Left cardiac atrium (tissue), 4 donors: Measurements from ENCODE around the gene SUOX. TPM values are rescaled to one million over a fixed set of nuclear protein-coding genes. Genes with fewer than 3 reads are reported as not detected.
A peak's percentile ranks its signal among the peaks of the same experiment; 100 is the strongest.

Experiments used
- ATAC-seq, 2 donors: fragments of 200-7000 bp; cut with Tn5 transposase; one replicate each; pipeline ENCODE4 v1.9.1; 2020; ENCODE audit warnings: mild to moderate bottlenecking in 2 of 2, moderate library complexity in 2 of 2
- DNase-seq: peaks from one replicate; pipeline ENCODE4 v3.0.0-alpha.2; 2020
- intact Hi-C, 2 donors: fragments of 100-400 bp; cut with DNase I; formaldehyde crosslinking; loops; one replicate each; pipeline versions ENCODE4 v1.14.1 to v1.15.1; 2022 to 2023
- total RNA-seq, 2 donors: library from RNA; stranded (reverse); fragmentation: NEBNext Ultra II Directional; extraction: Animal tissue kit (Norgen Biotek cat#: 25700); gene quantifications; one replicate each; pipeline ENCODE4 v1.2.1, GENCODE V29; 2021
- donor health status: DM: no; HTN: yes; CAD: no.
- donor health status: DM: no; HTN: yes; CAD: no; lungs with severe emphysema.
- donor health status: DM: yes; HTN: yes; CAD: no.
- donor health status: Dilated cardiomyopathy.

The SUOX gene
- total RNA-seq, 2 donors from 2014 or later, result 20.3 to 29.8 TPM

DNA sequence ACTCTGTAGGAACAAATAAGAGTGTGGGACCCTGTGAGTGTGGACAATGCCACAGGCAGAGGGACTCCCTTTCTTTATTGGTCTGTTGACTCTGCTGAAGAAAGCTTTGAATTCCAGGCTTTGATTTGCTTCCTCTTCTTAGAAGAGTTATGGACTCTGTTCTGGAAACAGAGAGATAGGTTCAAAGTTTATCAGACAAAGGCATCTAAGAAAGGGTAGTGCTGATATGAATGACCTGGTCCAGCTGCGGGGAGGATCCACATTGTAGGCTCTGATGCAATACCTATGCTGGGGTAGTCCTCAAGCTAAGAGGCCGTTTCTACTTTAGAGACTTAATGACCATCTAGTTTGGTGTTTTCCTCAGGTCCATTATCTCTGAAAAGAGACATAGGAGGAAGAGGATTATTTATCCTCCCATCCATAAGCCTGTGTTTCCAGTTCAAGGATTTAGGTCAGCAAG is 13.1 kb downstream of the SUOX start:
- DNase-seq (no peak), ATAC-seq (no peak)
- intact Hi-C loops, result no loop called here

DNA sequence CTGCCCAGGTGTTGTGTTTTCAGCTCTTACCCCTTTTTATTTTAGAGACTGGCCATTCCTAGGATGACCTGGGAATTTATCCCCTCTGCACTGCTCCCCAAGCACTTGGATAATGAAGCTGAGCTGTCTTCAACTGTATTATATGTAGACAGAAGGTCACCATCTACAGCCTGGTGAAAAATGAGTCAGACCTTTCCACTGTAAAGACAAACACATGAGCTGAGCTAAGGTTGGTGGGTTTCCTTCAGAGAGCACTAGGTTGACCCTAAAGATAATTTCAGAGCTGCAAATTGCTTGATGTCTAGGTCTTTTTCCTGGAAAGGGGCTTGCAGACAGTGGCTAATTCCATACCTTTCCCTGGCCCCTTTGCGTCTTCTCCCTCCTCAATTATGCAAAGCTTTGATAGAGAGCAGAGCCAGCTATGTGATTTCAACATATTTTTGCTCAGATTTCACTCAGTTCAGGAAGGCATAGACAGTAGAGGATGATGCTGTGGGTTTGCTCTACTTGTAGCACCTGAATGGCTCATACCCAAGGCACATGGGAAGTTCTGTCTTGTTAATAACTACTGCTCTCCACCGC is 14.5 kb downstream of the SUOX start:
- intact Hi-C loops, result no loop called here
- DNase-seq (no peak), ATAC-seq (no peak)

DNA sequence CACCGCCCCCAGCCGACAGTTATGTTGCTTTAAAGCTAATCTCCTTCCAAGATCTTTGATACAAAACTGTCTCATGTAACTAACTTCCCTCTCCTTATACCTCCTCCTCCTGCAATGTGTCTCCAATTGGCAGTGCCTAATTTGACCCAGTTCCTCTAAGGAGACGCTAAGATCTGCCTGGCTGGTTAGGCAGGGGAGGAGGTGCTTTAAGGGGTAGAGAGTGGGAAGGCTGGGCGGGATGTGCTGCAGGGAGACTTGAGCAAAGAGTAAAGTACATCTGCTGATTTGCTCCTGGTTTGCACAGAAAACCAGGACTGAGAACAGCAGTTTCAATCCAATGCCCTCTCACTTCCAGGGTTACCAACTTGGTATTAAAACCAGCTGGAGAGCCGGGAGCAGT is 16.4 kb downstream of the SUOX start:
- no peak for DNase-seq
- intact Hi-C loops, result no loop called here
- no peak for ATAC-seq

GRCh38 chr12:56014205-56014604 is 17.1 kb downstream of the SUOX start:
- ATAC-seq, result no peak
- no peak for DNase-seq
- intact Hi-C loops, result no loop called here

- intact Hi-C loops, result no loop called here
- ATAC-seq, result no peak
- DNase-seq, result no peak
These were observed 20.1 kb downstream of the SUOX start for GRCh38 chr12:56017181-56017580.

- intact Hi-C loops, result no loop called here
- no peak for ATAC-seq
These were observed 21.3 kb downstream of the SUOX start for GRCh38 chr12:56018356-56018755.

DNA sequence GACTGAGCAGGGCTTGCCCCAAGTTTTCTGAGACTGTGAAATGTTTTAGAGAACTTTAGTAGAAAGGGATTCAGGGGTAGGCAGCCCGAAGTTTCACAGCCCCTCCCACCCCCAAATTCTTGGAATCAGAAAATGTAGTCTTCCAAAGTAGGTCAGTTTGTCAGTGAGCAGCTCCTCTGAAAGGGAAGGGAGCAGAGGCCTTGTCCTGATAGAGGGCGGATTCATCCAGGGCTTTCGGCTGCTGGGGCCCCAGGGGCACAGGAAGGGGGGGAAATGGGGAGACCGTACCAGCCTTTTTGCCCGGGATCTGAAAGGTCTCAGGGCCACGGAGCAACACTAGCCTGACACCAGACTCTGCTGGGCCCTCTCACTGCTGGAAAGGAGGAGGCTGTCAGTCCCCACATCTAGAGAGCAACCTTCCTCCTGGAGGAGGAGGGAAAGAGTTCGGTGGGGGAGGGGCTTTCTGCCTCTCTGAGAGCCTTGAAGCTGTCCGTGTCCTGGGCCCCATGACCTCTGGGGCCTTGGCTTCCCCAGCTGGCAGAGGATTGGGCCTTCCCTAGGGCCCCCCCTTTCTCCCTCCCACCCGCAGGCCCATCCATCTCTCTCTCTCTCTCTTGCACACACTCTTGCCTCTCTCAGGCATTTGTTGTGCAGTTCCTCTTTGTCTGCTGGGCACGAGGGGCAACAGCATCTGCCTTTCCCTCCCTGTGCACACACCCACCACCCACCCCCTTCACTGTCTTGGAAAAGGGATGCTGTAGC is 23.5 kb downstream of the SUOX start, which contains the start of gene IKZF4:
TSS of gene IKZF4 (plus strand) at position 621 of the 762 bp plus-strand sequence. CDS start 451 bp downstream, outside the sequence.
- ATAC-seq (peak; percentile 70 to 78), DNase-seq (peak; percentile 48)
- intact Hi-C loops, result no loop called here

More at GRCh38 chr12:56018356-56018755, 21.3 kb downstream of the SUOX start:
- no peak for DNase-seq

- DNase-seq (no peak), ATAC-seq (peak in 1 of 2 donors; percentile 6)
- intact Hi-C loops, result no loop called here
These were observed 24.9 kb downstream of the SUOX start for GRCh38 chr12:56021889-56022497.

- intact Hi-C loops, result loop anchor here in 1 of 2 donors (5.0 kb wide), 1 partner anchor 291 kb away; no protein-coding TSS in a partner anchor
- DNase-seq (no peak), ATAC-seq (peak in 1 of 2 donors; percentile 70)
These were observed 31.6 kb downstream of the SUOX start for GRCh38 chr12:56028511-56029165.

GRCh38 chr12:56029166-56029519 is 32.1 kb downstream of the SUOX start:
- intact Hi-C loops, result loop anchor here in 1 of 2 donors (5.0 kb wide), 1 partner anchor 292 kb away; no protein-coding TSS in a partner anchor
- ATAC-seq (peak in 1 of 2 donors; percentile 55), DNase-seq (no peak)

- ATAC-seq, result peak; percentile 69 to 73
- intact Hi-C loops, result loop anchor here in 1 of 2 donors (5.0 kb wide), 1 partner anchor 292 kb away; no protein-coding TSS in a partner anchor
These were observed 32.7 kb downstream of the SUOX start for GRCh38 chr12:56029666-56030293.

GRCh38 chr12:56031987-56032386 is 34.9 kb downstream of the SUOX start:
- ATAC-seq, result no peak
- DNase-seq, result no peak
- intact Hi-C loops, result no loop called here

More at GRCh38 chr12:56029666-56030293, 32.7 kb downstream of the SUOX start:
- DNase-seq, result peak; percentile 34

GRCh38 chr12:56034586-56035332 is 37.7 kb downstream of the SUOX start:
- intact Hi-C loops, result no loop called here
- DNase-seq (no peak), ATAC-seq (peak in 1 of 2 donors; percentile 32)

DNA sequence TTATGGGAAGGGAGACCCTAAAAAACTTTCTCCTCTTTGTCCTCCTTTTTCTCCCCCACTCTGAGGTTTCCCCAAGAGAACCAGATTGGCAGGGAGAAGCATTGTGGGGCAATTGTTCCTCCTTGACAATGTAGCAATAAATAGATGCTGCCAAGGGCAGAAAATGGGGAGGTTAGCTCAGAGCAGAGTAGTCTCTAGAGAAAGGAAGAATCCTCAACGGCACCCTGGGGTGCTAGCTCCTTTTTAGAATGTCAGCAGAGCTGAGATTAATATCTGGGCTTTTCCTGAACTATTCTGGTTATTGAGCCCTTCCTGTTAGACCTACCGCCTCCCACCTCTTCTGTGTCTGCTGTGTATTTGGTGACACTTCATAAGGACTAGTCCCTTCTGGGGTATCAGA is 40.1 kb downstream of the SUOX start:
- intact Hi-C loops, result no loop called here

DNA sequence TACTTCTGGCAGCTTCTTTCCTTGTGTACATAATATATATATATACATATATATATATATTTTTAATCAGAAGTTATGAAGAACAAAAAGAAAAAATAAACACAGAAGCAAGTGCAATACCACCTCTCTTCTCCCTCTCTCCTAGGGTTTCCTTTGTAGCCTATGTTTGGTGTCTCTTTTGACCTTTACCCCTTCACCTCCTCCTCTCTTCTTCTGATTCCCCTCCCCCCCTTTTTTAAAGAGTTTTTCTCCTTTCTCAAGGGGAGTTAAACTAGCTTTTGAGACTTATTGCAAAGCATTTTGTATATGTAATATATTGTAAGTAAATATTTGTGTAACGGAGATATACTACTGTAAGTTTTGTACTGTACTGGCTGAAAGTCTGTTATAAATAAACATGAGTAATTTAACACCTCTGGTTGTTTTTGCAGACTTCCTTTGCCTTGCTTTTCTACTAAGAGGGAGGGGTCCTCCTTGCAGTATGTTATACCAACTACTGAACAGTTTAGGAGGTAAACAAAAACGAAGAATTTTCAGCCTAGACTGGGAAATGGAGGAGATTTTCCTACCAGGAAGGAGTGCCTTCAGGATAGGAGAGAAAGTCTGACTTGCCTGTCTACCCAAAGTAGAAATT is 41.1 kb downstream of the SUOX start:
- ATAC-seq, result no peak
- DNase-seq, result no peak
- intact Hi-C loops, result no loop called here

More for the DNA sequence above, 40.1 kb downstream of the SUOX start:
- no peak for DNase-seq
- no peak for ATAC-seq

DNA sequence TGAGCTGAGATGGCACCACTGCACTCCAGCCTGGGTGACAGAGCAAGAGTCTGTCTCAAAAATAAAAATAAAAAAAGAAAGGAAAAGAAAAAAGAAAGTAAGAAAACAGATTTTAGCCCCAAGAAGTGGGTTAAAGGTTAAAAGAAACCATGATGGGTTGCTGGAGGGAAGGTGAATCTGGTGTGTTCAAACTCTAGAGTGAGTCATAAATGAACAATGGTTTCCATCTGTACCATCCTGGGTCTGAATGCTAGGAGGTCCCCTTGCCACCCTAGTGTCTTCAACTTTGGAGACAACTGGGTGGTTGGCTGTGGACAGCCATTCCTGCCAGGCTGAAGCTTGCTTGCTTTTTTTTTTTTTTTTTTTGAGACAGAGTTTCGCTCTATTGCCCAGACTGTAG is 43.1 kb downstream of the SUOX start:
- ATAC-seq (no peak), DNase-seq (no peak)
- intact Hi-C loops, result loop anchor here in 1 of 2 donors (2.0 to 10.0 kb wide), 2 partner anchors 43 to 65 kb away; partner anchors contain the start of genes PA2G4 and SUOX

GRCh38 chr12:56040963-56041551 is 44.0 kb downstream of the SUOX start:
- no peak for DNase-seq
- peak in 1 of 2 donors; percentile 4 for ATAC-seq
- intact Hi-C loops, result loop anchor here in 1 of 2 donors (2.0 to 10.0 kb wide), 2 partner anchors 44 to 64 kb away; partner anchors contain the start of genes PA2G4 and SUOX
